NT2/D1 (cell line): ENCODE results near the gene SEPTIN5.

Experiments
- YY1 ChIP-seq: IDR thresholded peaks from 2 replicates; pipeline ENCODE4 v1.6.1; 2011; ENCODE audit not compliant: insufficient read length, insufficient read depth
- ZNF274 ChIP-seq: IDR thresholded peaks from 2 replicates; pipeline ENCODE4 v1.6.1; 2011; ENCODE audit warnings: mild to moderate bottlenecking, low read depth, low read length

- TF ChIP-seq ZNF274 = no peak
- no peak for TF ChIP-seq YY1
Measured at GRCh38 chr22:19669570-19669969, 44.7 kb upstream of the SEPTIN5 start.
